Right lobe of liver (tissue), 6 donors: ENCODE results near the gene SPDYE6. TPM values are rescaled to one million over a fixed set of nuclear protein-coding genes. Genes with fewer than 3 reads are reported as not detected.
"Not testable (repeated sequence)": the region's sequence is repeated elsewhere in the genome, so short reads cannot be mapped to it uniquely, and the experiment has no call there.

Experiments used
- ATAC-seq, 4 donors: fragments of 200-7000 bp; cut with Tn5 transposase; one replicate each; pipeline ENCODE4 v1.9.1; 2020; ENCODE audit warnings: mild to moderate bottlenecking in 4 of 4, moderate library complexity in 4 of 4
- DNase-seq, 3 donors: peaks; one replicate each; pipeline ENCODE4 v3.0.0-alpha.2; 2020
- H3K27ac ChIP-seq, 3 donors: fragments of 200-600 bp; one replicate each; pipeline ENCODE4 v1.8.0; 2022
- H3K27me3 ChIP-seq, 2 donors: fragments of 200-600 bp; one replicate each; pipeline ENCODE4 v1.8.0; 2022
- H3K36me3 ChIP-seq, 4 donors: fragments of 200-600 bp; sonication (generic) in 1 of 4; one replicate each; pipeline versions ENCODE4 v1.5.1 to v1.8.0; 2017 to 2022; ENCODE audit warnings: control low read depth in 1 of 4
- H3K4me1 ChIP-seq, 4 donors: fragments of 200-600 bp; sonication (generic) in 1 of 4; one replicate each; pipeline versions ENCODE4 v1.5.1 to v1.8.0; 2017 to 2022; ENCODE audit warnings: control low read depth in 1 of 4
- H3K4me3 ChIP-seq, 3 donors: fragments of 200-600 bp; one replicate each; pipeline ENCODE4 v1.8.0; 2022
- H3K9me3 ChIP-seq, 4 donors: fragments of 200-600 bp; sonication (generic) in 1 of 4; one replicate each; pipeline versions ENCODE4 v1.5.1 to v1.8.0; 2017 to 2022; ENCODE audit warnings: control low read depth in 1 of 4
- POLR2A ChIP-seq: fragments of 450-650 bp; IDR thresholded peaks from one replicate; pipeline ENCODE4 v1.6.1; 2017; ENCODE audit warnings: antibody characterized with exemption, mild to moderate bottlenecking
- WGBS: methylation state at CpG from one replicate; pipeline ENCODE4 v1.1.6; 2018; ENCODE audit warnings: low coverage, low lambda C conversion rate; ENCODE audit not compliant: insufficient coverage; ENCODE audit errors: missing lambda C conversion rate; 5-methylcytosine and 5-hydroxymethylcytosine counted together
- intact Hi-C, 2 donors: fragments of 100-400 bp; cut with DNase I; formaldehyde crosslinking; loops; one replicate each; pipeline versions ENCODE4 v1.11.2 to v1.14.1; 2022
- long read RNA-seq: library from polyadenylated mRNA; unstranded; transcript quantifications from one replicate; pipeline ENCODE4 v2.0.0, GENCODE V29; 2019
- total RNA-seq, 6 experiments: library from RNA; depleted of rRNA in 2 of 6; stranded (reverse); fragments of >200 nt in 2 of 6; fragmentation: NEBNext Ultra II Directional in 3 of 6; extraction: Animal tissue kit (Norgen Biotek cat#: 25700) in 3 of 6; gene quantifications; one replicate each; pipeline versions ENCODE4 v1.1.0 to v1.2.4, GENCODE V29; 2016 to 2023
- TF ChIP-seq, protein P1 (sequence below), 4 donors: fragments of 200-600 bp in 3 of 4; fragments of 450-650 bp in 1 of 4; IDR thresholded peaks; one replicate each; pipeline versions ENCODE4 v1.5.1 to v1.8.0; 2016 to 2022; ENCODE audit warnings: antibody characterized with exemption in 4 of 4, mild to moderate bottlenecking in 2 of 4
- donor health status: DM: no; HTN: yes; CAD: no.
- donor health status: DM: no; HTN: no; CAD: no.
- donor health status: DM: no; HTN: no; CAD: no.
- donor health status: DM: no; HTN: yes; CAD: no.
- donor health status: DM: no; HTN: yes; CAD: no.

The SPDYE6 gene, protein sequence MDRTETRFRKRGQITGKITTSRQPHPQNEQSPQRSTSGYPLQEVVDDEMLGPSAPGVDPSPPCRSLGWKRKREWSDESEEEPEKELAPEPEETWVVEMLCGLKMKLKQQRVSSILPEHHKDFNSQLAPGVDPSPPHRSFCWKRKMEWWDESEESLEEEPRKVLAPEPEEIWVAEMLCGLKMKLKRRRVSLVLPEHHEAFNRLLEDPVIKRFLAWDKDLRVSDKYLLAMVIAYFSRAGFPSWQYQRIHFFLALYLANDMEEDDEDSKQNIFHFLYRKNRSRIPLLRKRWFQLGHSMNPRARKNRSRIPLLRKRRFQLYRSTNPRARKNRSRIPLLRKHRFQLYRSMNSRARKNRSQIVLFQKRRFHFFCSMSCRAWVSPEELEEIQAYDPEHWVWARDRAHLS
- total RNA-seq = not detected
- long read RNA-seq, partial matches to known transcripts = 0 of 1 reads
- long read RNA-seq, other reads (novel, unspliced or antisense) = 1 of 1 reads

DNA sequence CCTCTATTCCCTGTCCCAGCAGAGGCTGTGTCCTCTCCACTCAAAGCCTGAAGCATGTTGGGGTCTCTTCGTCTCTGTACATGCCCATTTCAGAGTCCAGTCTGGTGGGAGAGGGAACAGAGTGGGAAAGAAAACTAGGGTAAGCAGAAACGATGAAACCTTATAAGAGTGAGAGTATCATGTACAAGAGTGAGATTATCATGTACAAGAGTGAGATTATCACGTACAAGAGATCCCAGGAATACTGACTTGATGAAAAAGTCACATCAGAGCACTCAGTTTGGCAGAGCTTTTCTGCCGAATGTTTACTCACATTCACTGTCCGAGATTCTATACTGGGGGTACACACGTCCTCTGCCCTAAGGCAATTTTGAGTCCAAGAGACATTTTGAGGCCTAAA is at the start of gene SPDYE6:
TSS of gene SPDYE6 (minus strand) at position 101 of the 400 bp plus-strand sequence. CDS start 421 bp downstream, outside the sequence.
- WGBS = no CpG with 5 or more reads among the region's 6 CpGs
- H3K4me1 ChIP-seq, H3K4me3 ChIP-seq, H3K27me3 ChIP-seq, H3K9me3 ChIP-seq, DNase-seq, H3K36me3 ChIP-seq, ATAC-seq, H3K27ac ChIP-seq, intact Hi-C loops: not testable (repeated sequence)

DNA sequence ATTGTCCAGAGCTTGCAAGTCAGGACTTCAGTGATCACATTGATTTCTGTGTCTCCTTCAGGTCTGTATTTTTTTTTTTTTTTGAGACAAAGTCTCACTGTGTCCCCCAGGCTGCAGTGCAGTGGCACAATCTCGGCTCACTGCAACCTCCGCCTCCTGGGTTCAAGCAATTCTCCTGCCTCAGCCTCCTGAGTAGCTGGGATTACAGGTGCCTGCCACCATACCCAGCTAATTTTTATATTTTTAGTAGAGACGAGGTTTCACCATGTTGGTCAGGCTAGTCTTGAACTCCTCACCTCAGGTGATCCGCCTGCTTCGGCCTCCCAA is 48.6 kb upstream of the SPDYE6 start:
- peaks cover 0 to 93% (median 24%) of the 10 kb centered on the region in 4 donors for H3K36me3 ChIP-seq
- H3K4me3 ChIP-seq, ATAC-seq, intact Hi-C loops, H3K27ac ChIP-seq, H3K27me3 ChIP-seq, H3K4me1 ChIP-seq, H3K9me3 ChIP-seq, DNase-seq: not testable (repeated sequence)
- WGBS = 91% methylated on average over 5 of the region's 5 CpGs

DNA sequence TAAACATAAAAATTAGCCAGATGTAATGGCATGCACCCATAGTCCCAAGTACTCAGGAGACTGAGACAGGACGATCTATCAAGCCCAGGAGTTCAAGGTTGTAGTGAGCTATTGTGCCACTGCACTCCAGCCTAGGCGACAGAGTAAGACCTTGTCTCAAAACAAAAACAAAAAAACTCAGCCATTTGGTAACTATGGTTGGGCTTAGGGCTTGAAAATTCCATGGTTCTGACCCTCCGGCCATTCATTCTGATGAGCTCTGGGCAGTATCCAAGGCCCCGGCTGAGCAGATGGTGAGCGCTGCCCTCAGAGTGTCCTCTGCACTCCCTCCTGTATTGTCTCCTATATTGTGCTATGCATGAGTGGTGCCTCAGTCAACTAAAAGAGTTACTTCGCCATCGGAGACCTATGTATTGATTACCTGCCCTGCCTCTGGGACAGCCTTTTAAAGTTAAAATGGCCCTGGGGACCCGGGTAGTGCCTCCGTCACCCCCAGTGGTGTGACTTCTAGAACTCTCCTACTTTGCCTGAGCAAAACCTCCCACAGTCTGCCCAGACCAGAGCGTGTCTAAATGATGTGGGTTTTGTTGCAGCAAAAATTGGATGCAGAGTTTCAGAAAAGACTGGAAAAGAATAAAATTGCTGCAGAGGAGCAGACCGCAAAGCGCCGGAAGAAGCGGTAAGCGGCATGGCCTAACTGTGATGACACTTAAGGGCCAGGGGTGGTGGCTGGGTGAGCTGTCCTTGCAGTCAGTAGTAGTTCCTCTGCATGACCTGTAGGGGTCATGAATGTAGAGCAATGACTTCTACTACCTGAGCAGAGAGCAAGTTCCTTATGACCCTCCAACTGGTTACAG is 48.0 kb upstream of the SPDYE6 start:
- 41% methylated on average over 8 of the region's 15 CpGs for WGBS
- ATAC-seq = peak; percentile 96 to 99 (median 98)

DNA sequence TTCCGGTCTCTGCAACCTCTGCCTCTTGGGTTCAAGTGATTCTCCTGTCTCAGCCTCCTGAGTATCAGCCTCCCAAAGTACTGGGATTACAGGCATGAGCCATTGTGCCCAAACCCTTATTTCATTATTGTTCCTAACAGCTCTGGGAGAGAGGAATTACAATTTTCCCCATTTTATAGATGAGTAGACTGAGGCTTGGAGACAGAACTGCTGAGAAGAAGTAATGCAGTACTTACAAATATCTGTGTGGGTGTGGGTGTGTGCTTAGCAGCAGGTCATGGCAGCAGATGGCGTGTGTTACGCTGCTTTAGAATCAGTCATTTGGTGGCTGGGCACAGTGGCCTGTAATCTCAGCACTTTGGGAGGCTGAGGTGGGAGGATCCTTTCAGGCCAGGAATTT is 47.3 kb upstream of the SPDYE6 start:
- TF ChIP-seq, protein P1, sequence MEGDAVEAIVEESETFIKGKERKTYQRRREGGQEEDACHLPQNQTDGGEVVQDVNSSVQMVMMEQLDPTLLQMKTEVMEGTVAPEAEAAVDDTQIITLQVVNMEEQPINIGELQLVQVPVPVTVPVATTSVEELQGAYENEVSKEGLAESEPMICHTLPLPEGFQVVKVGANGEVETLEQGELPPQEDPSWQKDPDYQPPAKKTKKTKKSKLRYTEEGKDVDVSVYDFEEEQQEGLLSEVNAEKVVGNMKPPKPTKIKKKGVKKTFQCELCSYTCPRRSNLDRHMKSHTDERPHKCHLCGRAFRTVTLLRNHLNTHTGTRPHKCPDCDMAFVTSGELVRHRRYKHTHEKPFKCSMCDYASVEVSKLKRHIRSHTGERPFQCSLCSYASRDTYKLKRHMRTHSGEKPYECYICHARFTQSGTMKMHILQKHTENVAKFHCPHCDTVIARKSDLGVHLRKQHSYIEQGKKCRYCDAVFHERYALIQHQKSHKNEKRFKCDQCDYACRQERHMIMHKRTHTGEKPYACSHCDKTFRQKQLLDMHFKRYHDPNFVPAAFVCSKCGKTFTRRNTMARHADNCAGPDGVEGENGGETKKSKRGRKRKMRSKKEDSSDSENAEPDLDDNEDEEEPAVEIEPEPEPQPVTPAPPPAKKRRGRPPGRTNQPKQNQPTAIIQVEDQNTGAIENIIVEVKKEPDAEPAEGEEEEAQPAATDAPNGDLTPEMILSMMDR (IDR thresholded peaks at IDR 0.05) = no peak
- TF ChIP-seq POLR2A = no peak
- no peak for DNase-seq
- intact Hi-C loops = no loop called here

More for the DNA sequence above, 48.0 kb upstream of the SPDYE6 start:
- DNase-seq = peak in 1 of 3 donors; percentile 31
- intact Hi-C loops = no loop called here
- Histone ChIP-seq H3K4me1 (no peaks in the 10 kb centered on the region), H3K27ac (no peak overlapping the region), H3K9me3 (no peaks in the 10 kb centered on the region), H3K27me3 (no peaks in the 10 kb centered on the region), H3K36me3 (peaks cover 0 to 93% (median 26%) of the 10 kb centered on the region in 4 donors), H3K4me3 (no peak overlapping the region)
- TF ChIP-seq POLR2A = no peak
- TF ChIP-seq, protein P1 (IDR thresholded peaks at IDR 0.05) = peak; percentile 60 to 71 (median 62)

DNA sequence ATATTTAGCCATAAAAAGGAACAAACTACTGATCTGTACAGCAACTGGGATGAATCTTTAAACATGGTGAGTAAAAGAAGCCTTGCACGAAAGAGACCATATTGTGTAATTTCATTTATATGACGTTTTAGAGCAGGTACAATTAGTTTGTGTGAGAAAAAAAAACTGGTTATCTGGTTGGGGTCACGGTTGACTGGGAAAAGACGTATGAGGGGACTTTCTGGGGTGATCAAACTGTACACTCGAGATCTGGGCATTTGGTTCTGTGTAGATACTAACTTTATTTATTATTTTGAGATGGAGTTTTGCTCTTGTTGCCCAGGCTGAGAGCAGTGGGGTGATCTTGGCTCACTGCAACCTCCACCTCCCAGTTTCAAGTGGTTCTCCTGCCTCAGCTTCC is 44.1 kb upstream of the SPDYE6 start:
- intact Hi-C loops = no loop called here
- H3K4me1 ChIP-seq = peaks cover 0 to 10% (median 0%) of the 10 kb centered on the region in 4 donors
- no peak for DNase-seq
- TF ChIP-seq POLR2A = no peak
- TF ChIP-seq, protein P1 (IDR thresholded peaks at IDR 0.05) = no peak
- peaks cover 0 to 57% (median 12%) of the 10 kb centered on the region in 4 donors for H3K36me3 ChIP-seq
- H3K27ac ChIP-seq = no peak overlapping the region
- no peaks in the 10 kb centered on the region for H3K9me3 ChIP-seq
- H3K4me3 ChIP-seq = no peak overlapping the region
- H3K27me3 ChIP-seq = no peaks in the 10 kb centered on the region
- 75% methylated on average over 5 of the region's 5 CpGs for WGBS
- ATAC-seq = no peak

More for the DNA sequence above, 47.3 kb upstream of the SPDYE6 start:
- Histone ChIP-seq H3K36me3 (peaks cover 0 to 89% (median 26%) of the 10 kb centered on the region in 4 donors), H3K4me1 (no peaks in the 10 kb centered on the region), H3K27me3 (no peaks in the 10 kb centered on the region), H3K9me3 (no peaks in the 10 kb centered on the region), H3K4me3 (no peak overlapping the region), H3K27ac (no peak overlapping the region)
- no peak for ATAC-seq
- 86% methylated on average over 3 of the region's 3 CpGs for WGBS
